Glomerular visceral epithelial cell (primary cell): ENCODE data around the gene NTRK3.
A peak's percentile ranks its signal among the peaks of the same experiment; 100 is the strongest.

Experiments used
- DNase-seq: peaks from one replicate; pipeline ENCODE4 v3.0.0-alpha.2; 2016; ENCODE audit errors: extremely low spot score

Gene NTRK3

DNA sequence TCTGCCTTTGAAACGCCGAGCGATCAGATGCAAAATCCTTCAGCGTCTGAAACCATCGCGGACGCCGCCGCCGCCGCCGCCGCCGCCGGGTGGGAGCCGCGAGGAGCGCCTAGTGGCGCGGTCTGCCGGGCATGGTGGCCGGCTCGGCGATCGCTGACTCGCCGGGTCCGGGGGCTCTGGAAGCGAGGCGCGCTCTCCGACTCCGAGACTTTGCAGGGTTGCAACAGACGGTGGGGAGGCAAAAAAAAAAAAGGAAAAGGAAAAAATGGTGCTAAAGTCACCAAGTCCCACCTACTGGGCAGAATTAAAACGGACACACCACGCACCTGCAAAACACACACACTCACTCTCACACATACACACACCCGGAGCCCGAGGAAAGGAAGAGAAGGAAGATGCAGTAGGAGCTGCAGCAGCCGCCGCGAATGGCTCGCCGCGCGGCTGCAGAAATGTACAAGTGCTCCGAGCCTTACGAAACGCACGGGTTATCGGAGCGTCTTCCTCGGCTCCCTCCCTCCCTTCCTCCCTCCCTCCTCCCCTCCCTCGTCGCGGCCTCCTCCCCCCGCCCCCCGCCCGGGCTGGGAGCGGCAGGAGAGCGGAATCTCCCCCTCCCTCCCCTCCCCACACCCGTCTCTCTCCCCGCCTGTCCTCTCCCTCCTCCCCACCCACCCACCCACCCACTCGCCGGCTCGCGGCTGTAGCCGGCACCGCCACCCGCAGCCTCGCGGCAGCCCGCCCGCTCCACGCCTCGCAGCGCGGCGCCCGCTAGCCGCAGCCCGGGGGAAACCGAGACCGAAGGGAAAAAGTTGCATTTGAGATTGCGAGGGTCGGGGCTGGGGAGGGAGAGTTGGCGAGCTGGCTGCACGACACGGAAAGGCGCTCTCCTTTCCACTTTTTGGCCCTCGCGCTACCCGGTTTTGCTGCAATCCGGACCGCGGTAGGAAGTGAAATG lies at the start of gene NTRK3:
TSS of gene NTRK3 (minus strand) at position 461 of the 952 bp plus-strand sequence. CDS start 586 bp downstream, outside the sequence.
- DNase-seq = peak; percentile 40

- DNase-seq = peak; percentile 18
Measured at GRCh38 chr15:88303395-88303794, 46.9 kb upstream of the NTRK3 start.

DNA sequence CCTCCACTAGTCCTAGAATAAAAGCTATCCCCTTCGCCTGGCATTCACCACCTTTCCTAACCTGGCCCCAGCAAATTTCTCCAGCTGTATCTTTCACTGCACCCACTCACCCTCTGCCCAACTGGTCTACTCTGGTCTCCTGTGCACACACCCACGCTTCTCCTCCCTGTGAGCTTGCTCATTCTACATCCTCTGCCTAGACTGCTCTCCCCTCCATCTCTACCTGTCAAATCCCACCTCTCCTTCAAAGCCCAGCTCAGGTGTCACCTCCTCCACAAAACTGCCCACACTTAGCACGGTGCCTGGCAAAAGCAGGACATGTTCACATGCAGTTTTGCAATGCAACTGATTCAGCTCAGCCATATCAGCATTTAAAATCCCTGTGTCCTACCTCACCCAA lies 45.8 kb upstream of the NTRK3 start:
- DNase-seq = no peak

DNA sequence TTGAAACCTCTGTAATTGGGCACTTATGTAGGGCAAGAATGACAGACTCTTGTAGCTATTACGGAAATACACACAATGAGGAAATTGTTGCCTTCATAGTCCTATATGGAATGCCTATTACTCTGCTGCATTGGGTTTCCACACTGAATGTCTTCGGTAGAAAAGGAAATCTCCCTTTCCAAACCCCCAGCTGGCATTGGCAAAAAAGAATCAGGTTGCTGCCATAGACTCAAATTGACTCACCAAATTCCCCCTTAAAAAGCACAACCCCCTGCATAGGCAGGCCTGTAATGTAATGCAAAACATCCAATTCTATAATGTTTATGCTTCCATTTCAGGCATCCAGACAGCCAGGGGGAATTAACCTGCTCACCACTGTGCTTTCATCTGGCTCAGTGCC lies 44.8 kb upstream of the NTRK3 start:
- no peak for DNase-seq

DNA sequence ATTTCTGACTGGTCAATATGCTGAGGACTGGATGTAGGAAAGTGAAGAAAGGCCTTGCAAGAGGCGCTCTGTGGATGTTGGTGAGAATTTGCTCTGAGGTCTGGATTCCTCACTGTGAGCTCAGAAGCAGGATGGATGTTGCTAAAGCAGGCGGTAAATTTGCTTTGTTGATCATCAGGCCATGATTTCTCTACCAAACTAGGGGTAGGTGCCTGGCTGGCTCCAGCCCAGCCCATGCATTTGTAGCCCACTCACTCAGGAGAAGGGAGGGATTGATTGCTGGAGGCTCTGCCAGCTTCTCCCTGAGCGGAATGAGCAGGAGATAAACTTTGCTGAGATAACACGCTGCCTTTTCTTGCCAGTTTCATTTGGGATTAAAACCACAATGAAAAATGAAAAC lies 44.3 kb upstream of the NTRK3 start:
- no peak for DNase-seq

- DNase-seq = no peak
Measured at GRCh38 chr15:88300089-88300488, 43.5 kb upstream of the NTRK3 start.

DNA sequence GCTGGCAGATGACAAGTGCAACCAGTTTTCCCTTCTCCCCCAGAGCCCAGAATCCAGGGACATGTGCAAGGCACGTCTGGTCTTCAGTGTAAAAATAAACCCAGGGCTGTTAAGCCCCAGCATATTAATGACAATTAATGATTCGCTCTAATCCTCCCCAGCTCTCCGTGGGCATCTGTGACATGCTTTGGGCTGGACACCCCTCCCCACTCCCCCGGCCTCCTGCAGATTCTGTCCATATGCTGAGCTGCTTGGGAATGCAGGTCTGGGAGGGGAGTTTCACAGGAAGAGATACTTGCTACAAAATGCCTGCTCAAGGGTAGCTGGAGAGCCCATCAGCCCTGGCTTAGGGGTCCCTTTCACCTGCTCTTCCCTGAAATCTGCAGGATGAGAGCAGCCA lies 43.0 kb upstream of the NTRK3 start:
- DNase-seq = no peak

GRCh38 chr15:88288661-88289060 lies 32.1 kb upstream of the NTRK3 start:
- DNase-seq = no peak

- DNase-seq = no peak
Measured at GRCh38 chr15:88288206-88288605, 31.7 kb upstream of the NTRK3 start.

- no peak for DNase-seq
Measured at GRCh38 chr15:88284318-88284998, 27.9 kb upstream of the NTRK3 start.

- no peak for DNase-seq
Measured at GRCh38 chr15:88282614-88283013, 26.1 kb upstream of the NTRK3 start.

DNA sequence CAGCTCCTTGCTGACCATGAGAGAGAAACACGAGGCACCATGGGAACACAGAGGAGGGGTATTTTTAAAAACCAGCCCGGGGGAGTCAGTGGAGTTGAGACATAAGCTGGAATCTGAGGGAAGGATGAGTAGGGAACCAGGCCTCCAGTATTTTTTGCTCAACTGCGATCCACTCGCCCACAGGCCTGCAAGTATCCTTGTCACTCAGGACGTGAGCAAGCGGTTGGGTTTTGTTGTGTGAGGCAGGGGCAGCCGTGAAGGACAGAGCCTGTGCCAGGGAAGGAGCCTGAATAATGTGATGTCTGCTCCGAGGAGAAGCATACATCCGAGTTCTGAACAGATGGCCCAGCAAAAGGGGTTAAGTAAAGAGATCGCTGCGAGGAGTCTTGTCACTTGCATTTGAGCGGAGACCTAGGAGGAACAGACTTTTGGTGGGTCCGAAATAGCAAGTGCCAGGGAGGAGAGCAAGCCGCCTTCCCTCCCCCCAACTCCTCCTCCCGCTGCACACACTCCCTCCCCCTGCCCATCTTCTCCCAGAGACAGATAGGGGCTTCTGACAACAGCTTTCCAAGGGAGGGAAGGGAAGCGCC lies 20.4 kb upstream of the NTRK3 start:
- no peak for DNase-seq

DNA sequence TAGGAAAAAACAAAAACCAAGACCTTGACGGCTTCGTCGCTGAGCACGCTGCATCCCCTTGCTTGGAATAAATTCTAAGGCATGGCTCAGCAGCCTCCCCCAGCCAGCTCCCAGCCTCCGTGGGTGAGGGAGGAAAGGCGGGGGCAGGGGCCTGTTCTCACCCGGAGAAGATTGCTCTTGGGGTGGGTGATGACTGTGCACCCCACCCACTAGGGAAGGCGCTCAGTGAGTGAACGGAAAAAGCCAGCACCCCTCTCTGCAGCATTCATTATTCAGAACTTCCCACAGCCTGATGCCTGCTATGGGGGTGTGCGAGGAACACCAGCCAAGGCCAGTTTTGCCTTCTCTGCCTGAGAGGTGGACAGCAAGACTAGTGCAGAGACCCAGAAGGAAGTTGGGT lies 19.3 kb upstream of the NTRK3 start:
- DNase-seq = no peak

DNA sequence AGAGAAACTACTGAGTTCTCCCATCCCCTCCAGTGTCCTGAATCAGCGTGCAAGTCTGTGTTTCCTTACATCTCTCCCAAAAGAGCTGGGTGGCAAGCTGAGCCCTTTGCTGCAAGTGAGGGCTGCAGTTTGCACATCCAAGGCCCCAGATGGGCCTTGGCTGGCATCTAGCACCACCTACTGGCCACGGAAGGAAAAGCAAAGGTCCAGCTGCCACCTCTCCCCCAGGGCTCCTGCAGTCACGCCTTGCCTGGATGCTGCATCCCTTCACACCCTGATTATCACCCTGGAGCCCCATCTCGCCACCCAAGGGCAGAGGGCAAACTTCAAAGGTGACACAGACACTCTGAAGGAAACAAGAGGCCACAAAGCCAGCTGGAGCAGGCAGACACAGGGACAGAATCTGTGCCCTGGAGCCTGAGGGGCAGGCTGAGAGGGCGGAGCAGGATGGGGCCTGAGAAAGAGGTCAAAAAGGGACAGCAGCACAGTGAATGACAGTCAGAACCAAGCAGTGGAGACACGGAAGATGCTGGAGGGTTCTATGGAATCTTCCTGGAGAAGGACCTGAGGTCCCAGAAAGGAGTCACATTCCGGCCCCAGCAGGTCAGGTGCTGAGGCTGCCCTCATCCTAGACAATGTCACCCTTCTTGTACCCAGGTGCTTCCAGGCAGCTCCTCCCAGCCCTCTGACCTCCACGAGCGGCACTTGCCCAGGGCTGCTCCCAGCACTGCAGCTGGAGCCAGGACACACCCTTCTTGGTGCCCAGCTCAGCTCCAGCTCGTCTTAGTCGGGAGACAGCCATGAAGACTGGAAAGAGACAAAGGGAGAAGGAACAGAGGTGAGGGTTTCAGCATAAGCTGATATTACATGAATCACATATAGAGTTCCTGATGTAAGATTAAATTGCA lies 18.3 kb upstream of the NTRK3 start:
- DNase-seq = peak; percentile 65

- DNase-seq = no peak
Measured at GRCh38 chr15:88272421-88272820, 15.9 kb upstream of the NTRK3 start.

DNA sequence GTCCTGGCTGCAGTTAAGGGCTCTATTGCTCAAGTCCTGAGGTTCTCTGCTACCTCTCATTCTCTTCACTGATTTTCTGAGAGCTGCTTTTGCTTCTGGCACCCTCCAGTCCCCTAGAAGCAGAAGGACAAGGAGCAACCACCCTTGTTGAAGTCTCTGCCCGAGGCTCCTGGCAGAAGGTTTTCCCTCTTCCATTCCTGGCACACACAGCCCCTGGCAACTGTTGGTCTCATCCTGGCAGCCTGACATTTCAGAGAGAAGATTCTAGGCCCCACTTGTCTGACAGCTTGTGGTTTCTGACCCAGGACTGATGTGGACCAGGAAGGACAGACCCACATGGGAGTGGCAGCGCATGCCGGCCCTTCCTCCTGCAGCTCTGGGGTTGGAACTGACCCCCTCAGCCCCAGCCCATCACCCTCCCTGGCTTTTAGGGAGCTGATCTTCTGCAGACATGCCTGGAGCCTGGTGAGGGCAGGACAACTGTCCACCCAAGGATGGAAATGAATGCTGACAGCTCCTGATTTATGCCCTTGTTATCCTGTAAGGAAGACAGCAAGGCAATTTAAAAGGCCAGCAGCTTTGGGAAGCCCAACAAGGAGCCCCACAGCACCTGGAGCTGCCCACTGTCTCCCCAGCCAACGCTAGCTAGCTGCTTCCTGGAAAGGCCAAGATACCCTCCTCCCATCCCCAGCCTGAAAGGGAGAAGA lies 13.0 kb upstream of the NTRK3 start:
- DNase-seq = no peak

DNA sequence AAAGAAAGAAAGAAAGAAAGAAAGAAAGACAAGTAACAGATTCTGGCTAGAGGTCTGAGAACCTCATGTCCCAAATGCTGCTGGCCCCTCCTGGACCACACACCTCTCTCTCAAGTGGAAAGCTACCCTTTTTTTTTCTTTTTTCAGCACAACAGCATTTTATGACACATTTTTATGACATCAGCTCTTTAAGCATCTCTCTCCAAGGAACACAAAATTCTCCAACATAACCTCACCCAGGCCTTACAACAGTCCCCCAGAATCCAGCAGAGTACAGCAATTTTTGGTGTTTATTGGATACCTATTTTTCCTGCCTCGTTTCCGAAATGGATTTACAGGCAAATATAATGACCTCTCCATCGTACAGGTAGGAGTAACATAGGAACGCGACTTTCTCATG lies 11.2 kb upstream of the NTRK3 start:
- no peak for DNase-seq

GRCh38 chr15:88266170-88266569 lies 9.6 kb upstream of the NTRK3 start:
- DNase-seq = no peak

- no peak for DNase-seq
Measured at GRCh38 chr15:88264622-88265021, 8.1 kb upstream of the NTRK3 start.

DNA sequence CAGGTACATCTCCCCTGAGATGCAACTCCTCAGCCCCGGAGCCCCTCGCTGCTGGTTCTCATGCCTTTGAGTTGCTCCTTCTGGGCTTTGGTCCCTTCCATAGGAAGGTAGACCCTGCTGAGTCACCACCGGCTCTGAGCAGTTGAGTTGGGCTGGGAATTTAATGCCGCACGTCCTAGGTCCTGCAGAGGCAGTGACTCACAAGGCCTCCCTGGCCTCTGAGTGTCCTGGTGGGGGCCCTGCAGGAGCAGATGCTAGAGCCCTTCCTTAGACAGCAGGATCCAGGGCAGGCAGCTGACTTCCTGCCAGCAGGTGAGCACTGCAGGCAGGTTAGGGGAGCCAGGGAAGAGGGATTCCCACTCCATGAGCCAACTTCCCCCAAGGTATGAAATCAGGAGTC lies 5.5 kb upstream of the NTRK3 start:
- DNase-seq = peak; percentile 24

DNA sequence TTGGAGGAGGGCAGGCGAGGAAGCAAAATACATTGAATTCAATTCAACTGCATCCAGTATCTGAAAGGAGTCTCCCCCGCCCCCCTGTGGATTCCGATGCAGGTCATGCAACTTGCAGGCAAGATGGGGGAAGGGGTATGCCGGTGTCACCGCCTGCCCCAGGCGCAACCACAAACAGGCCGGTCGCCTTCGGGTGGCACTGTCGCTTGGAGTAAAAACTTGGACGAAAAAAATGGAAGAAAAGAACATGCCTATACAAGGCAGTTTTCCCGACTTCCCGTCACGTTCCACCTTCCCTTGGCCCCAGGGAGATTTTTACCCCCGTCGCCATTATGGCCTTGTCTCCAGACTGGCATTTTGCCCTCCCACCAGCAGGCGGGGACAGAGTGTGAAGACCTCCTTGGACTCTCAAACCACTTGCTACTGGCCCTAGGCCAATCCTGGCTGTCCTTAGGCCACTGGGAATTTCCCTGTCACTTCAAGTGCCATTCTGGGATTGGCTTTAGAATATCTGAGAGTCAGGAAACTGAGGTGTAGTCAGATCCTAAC lies 1.6 kb upstream of the NTRK3 start:
- DNase-seq = peak; percentile 56
